22Rv1 (cell line): ENCODE measurements around the gene GPR156.

Experiments used
- ZFX ChIP-seq: fragments of 450-650 bp; IDR thresholded peaks from 2 replicates; pipeline ENCODE4 v1.6.1; 2017; ENCODE audit warnings: antibody characterized with exemption, borderline replicate concordance
- TF ChIP-seq, protein P1 (sequence below): fragments of 450-650 bp; IDR thresholded peaks from 2 replicates; pipeline ENCODE4 v1.5.1; 2017; ENCODE audit warnings: mild to moderate bottlenecking

DNA sequence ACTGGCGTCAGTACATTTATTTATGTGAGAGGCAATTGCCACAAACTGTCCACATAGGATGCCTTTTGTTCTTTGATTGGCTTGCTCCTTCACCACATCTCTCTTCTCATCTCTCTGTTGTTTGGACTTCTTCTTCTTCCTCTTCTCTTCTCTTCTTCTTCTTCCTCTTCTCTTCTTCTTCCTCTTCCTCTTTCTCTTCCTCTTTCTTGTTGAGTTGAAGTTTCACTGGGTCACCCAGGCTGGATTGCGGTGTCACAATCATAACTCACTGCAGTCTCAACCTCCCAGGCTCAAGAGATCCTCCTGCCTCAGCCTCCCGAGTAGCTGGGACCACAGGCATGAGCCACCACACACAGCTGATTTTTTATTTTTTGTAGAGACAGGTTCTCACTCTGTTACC, 123.1 kb downstream of the GPR156 start:
- TF ChIP-seq, protein P1, sequence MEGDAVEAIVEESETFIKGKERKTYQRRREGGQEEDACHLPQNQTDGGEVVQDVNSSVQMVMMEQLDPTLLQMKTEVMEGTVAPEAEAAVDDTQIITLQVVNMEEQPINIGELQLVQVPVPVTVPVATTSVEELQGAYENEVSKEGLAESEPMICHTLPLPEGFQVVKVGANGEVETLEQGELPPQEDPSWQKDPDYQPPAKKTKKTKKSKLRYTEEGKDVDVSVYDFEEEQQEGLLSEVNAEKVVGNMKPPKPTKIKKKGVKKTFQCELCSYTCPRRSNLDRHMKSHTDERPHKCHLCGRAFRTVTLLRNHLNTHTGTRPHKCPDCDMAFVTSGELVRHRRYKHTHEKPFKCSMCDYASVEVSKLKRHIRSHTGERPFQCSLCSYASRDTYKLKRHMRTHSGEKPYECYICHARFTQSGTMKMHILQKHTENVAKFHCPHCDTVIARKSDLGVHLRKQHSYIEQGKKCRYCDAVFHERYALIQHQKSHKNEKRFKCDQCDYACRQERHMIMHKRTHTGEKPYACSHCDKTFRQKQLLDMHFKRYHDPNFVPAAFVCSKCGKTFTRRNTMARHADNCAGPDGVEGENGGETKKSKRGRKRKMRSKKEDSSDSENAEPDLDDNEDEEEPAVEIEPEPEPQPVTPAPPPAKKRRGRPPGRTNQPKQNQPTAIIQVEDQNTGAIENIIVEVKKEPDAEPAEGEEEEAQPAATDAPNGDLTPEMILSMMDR, result no peak
- no peak for TF ChIP-seq ZFX
